Stimulated activated CD8-positive, alpha-beta memory T cell treated with anti-CD3 and anti-CD28 coated beads, Interleukin-15, amount 100 ng/mL, for 1 hour (primary cell): Measurements from ENCODE around the gene SLC6A6.
"Not testable (repeated sequence)": the region's sequence is repeated elsewhere in the genome, so short reads cannot be mapped to it uniquely, and the experiment has no call there.

Experiments used
- DNase-seq: peaks from one replicate; pipeline ENCODE4 v3.0.0-alpha.2; 2020; ENCODE audit warnings: low read depth

SLC6A6 gene

GRCh38 chr3:14508966-14509795 lies 106.8 kb downstream of the SLC6A6 start:
- DNase-seq, result peak; percentile 54

- no peak for DNase-seq
These were observed 107.3 kb downstream of the SLC6A6 start for GRCh38 chr3:14509796-14510100.

- DNase-seq, result no peak
These were observed 108.6 kb downstream of the SLC6A6 start for GRCh38 chr3:14510838-14511622.

- DNase-seq, result no peak
These were observed 109.3 kb downstream of the SLC6A6 start for GRCh38 chr3:14511623-14512280.

- DNase-seq, result no peak
These were observed 110.0 kb downstream of the SLC6A6 start for GRCh38 chr3:14512281-14512941.

GRCh38 chr3:14512942-14513327 lies 110.5 kb downstream of the SLC6A6 start:
- DNase-seq, result no peak

GRCh38 chr3:14513566-14514322 lies 111.3 kb downstream of the SLC6A6 start:
- no peak for DNase-seq

GRCh38 chr3:14514323-14514720 lies 111.9 kb downstream of the SLC6A6 start:
- no peak for DNase-seq

GRCh38 chr3:14515526-14515925 lies 113.1 kb downstream of the SLC6A6 start:
- DNase-seq, result not testable (repeated sequence)

- no peak for DNase-seq
These were observed 114.4 kb downstream of the SLC6A6 start for GRCh38 chr3:14516738-14517345.

- DNase-seq, result no peak
These were observed 115.4 kb downstream of the SLC6A6 start for GRCh38 chr3:14517601-14518431.

GRCh38 chr3:14518432-14518802 lies 116.0 kb downstream of the SLC6A6 start:
- no peak for DNase-seq

- DNase-seq, result no peak
These were observed 116.5 kb downstream of the SLC6A6 start for GRCh38 chr3:14518893-14519292.

GRCh38 chr3:14519406-14519805 lies 117.0 kb downstream of the SLC6A6 start:
- DNase-seq, result no peak

- no peak for DNase-seq
These were observed 117.7 kb downstream of the SLC6A6 start for GRCh38 chr3:14520149-14520548.

- no peak for DNase-seq
These were observed 118.6 kb downstream of the SLC6A6 start for GRCh38 chr3:14520967-14521366.

GRCh38 chr3:14521611-14522010 lies 119.2 kb downstream of the SLC6A6 start:
- DNase-seq, result no peak

GRCh38 chr3:14522129-14522691 lies 119.8 kb downstream of the SLC6A6 start:
- no peak for DNase-seq

- DNase-seq, result no peak
These were observed 120.4 kb downstream of the SLC6A6 start for GRCh38 chr3:14522768-14523167.

- DNase-seq, result no peak
These were observed 121.4 kb downstream of the SLC6A6 start for GRCh38 chr3:14523792-14524191.
